HG03565 (cell line): ENCODE measurements around the gene GIPC3.
A peak's percentile ranks its signal among the peaks of the same experiment; 100 is the strongest.
"Not testable (repeated sequence)": the region's sequence is repeated elsewhere in the genome, so short reads cannot be mapped to it uniquely, and the experiment has no call there.

Experiments used
- ATAC-seq: cut with Tn5 transposase; IDR thresholded peaks from one replicate; pipeline ENCODE4 v1.9.1; 2021; ENCODE audit warnings: mild to moderate bottlenecking, moderate library complexity; ENCODE audit not compliant: unreplicated experiment

The GIPC3 gene

DNA sequence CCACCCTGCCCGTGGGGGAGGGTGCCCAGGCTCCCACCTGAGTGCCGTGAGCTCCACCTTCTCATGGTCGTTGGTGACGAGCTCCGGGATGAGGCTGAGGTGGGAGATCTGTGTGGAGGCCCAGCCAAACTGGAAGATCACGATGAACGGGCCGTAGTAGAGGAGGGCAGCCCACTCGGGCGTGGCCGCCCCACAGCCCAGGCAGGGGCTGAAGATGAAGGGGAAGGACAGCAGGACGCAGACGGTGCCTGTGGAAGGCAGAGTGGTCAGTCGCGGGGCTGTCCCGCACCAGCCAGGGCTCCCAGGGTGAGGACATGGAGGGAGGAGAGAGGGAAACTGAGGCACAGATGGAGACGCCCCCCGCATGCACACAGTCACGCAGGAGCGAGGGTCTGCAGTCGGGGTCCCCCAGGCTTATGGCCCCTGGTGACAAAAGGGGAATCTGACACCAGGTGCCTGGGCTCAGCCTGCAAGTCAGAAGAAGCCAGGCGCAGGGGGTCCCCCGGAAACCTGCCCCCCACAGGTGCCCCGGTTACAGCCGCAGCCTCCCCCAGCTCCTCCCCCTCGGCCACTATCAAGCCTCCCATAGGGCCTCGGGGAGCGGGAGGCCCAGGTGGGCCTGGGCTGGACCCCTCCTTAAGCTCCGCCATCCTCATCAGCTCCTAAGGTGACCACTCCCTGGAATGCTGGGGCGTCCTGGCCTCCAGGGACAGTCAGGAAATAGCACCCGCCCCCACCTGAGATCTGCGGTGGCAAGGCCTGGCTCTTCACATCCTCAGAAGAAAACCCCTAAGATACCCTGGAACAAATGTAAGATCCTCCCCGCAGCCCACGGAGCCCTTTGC lies 34.1 kb upstream of the GIPC3 start:
- no peak for ATAC-seq

DNA sequence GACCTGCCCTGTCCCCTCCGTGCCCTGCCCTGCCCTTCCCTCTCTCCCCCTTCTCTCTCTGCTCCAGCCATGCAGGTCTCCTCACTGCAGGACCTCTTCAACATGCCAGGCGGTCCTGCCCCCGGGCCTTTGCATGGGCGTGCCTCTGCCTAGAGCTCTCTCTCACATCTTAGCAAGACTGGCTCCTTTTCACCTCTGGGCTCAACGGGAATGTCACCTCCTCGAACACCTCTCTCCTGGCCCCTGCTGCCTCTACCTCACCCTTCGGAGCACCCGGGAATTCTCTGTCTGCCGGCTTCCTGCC lies 33.5 kb upstream of the GIPC3 start:
- no peak for ATAC-seq

DNA sequence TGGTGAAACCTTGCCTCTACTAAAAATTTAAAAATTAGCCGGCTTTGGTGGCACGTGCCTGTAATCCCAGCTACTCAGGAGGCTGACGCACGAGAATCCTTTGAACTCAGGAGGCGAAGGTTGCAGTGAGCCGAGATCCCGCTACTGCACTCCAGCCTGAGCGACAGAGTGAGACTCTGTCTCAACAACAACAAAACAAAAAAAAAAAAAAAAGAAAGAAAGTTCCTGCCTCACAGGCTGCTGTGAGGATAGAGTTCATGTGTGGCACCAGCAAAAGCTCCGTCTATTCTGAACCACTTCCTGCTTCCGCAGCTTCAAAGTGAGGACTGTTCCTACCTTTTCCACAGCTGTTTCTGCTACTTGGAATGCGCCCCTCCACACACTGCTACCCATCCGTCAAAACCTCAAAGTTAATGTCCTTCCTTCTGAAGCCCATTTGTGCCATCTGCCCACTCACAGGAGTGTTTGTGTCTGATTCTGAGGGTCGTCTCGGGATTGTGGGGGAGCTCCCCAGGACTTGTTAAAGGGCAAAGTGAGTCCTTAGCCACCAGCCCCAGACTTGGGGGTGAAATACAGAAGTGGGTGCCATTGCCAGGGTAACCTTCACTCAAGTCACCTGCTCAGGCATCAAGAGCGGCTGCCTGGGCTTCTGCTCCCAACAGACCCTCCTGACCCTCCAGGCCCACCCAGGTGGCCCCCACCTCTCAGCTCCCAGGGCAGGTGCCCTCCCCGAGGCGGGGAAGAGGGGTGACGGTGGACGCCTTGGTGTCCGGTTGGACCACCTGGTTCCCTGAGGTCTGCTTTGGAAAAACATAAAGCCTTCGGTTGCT lies 30.8 kb upstream of the GIPC3 start:
- no peak for ATAC-seq

DNA sequence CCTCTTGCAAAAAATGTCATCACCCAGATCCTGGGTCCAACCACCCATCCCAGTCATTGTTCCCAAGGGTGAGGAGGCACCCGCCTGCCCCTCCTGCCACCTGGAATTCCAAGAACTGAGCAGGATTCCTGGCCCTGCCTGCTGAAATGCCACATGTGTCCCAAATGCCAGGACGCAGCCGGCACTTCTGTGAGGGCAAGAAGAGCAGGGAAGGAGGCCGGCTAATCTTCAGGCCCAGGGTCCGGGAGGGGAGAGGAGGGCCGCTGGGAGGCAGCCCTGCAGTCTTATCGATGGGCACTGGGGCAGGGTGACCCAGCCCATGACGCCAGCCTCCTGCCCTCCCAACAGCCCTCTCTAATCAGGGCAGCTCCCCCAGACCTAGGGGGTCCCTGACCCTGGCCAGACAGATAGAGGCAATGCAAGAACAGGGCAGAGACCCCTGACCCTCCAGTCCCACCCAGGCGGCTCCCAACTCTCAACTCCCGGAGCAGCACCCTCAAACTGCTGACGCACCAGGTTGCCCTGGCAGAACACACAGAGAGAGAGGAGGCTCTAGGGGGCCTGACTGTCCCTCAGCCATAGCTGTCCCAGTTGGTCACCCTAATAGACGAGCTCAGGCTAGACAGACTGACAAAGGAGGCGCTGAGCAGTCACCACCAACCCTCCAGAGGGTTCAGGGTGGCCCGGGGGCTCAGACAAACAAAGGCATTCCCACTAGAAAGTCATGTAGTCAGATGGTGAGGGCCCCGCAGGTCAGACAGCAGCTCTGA lies 29.4 kb upstream of the GIPC3 start:
- no peak for ATAC-seq

DNA sequence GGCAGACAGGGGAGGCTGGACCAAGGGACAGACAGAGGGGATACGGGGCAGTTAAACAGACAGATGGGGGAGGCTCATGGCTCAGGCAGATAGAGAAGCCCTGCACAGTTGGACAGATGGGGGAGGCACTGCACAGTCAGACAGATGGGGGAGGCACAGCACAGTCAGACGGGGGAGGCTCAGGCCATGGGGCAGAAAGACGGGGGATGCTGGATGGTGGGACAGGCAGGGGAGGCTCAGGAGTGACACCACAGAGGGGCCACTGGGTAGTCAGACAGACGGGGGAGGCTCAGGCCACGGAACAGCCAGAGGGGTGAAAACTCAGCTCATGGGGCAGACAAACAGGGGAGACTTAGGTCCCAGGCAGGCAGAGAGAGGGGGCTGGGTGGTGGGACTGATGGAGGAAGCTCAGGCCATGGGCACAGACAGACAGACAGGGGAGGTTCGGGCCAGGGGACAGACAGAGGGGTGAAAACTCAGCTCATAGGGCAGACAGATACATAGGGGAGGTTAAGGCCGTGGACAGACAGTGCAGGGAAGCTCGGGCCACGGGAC lies 28.8 kb upstream of the GIPC3 start:
- ATAC-seq = no peak

DNA sequence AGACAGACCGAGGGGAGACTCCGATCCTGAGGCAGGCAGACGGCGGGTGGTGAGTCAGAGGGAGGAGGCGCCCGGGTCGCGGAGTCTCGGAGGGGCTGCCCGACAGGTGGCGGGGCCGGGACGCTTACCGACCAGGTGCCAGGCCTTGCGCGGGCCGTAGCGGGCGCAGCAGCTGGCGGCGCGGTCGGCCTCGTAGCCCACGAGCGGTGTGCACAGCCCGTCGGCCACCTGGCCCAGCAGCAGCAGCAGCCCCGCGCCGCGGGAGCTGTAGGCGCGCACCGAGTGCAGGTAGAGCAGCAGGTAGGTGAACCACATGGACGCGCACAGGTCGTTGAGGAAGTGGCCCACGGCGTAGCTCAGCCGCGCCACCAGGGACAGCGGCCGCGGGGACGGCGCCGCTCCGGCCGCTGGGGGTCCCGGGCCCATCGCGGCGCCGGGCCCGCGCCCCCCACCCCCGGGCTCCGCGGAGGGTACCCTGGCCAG lies 28.3 kb upstream of the GIPC3 start:
- no peak for ATAC-seq

DNA sequence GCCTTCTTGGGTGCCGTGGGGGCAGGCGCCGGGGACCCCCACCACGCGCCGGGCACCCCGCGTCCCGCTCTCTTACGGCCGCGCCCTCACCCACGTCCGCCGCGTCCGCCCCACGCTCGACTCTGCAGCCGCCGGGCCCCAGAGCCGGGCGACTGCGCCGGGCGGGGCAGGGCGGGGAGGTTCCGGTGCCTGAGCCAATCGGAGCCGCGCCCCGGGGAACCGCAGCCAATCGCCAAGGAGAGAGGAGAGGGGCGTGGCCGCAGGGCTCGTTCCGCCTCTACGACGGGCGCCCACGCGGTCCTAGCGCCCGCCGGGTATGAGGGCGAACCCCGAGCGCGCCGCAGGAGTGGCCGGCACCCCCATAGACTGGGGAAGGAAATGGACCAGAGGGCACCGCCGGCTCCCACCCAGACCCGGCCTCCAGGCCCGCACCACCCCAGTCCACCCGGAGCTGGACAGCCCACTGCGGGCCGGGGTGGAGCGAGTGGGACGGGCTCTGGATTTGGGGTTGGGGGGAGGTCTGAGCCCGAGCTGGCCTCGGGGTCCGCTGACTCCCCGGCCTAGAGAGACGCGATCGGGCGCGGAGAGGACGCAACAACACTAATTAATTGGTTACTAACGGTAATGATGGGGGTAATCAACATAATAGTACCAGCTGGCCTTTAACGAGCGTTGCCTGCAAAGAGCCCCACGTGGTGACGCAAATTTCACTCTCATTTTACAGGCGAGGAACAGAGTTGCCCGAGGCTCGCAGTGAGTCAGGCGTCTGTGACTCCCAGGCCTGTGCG lies 27.6 kb upstream of the GIPC3 start, which contains the start of gene MFSD12:
TSS of gene MFSD12 (minus strand) at position 126 of the 788 bp plus-strand sequence. CDS start 183 bp downstream, outside the sequence.
- peak; percentile 71 for ATAC-seq

DNA sequence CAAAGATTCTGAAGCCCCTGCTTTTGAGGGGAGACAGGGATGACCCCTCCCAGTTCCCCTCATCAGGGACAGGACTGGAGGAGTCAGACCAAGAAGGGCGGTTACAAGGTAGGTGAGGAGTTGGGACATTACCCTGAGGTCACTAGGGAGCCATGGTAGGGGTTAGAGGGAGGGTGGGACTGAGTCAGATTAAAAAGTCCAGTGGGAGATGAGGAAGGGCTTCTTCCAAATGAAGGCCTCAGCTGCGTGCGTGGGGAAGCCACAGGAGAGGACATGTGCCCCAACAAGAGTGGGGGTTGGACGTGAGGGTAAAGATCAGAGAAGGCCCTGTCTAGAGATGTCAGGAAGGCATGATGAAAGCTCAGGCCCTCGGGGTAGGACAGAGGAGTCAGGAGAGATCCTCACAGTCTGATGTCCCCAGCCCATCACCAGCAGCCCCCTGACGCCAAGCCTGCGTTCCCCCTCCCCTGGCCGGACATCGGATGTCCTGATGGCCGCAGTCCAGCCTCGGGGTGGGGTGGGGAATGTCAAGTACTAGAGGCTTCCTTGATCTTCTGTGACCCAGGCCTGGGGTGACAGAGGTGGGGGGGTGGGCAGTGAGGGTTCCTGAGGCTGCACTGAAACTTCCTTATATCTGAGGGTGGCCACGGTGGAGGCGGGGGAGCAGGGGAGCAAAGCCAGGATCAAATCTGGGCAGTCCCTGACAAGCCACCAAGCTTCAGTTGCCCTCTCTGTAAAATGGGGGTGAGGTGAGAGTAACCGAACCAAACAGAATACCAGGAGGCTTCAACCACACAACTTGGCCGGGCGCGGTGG lies 21.4 kb upstream of the GIPC3 start:
- ATAC-seq = no peak

DNA sequence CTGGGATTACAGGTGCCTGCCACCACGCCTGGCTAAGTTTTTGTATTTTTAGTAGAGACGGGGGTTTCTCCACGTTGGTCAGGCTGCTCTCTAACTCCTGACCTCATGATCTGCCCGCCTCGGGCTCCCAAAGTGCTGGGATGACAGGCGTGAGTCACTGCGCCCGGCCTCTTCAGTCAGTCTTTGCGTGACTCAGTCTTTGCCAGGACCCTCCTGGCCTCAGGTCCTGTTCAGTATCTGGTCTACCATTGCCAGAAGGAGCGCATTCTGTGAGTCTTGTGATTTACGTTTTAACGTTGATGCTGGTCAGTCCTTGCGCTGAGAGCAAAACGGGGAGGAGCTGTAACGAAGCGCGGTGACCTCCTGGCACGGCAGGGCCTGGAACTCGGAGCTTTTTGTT lies 20.1 kb upstream of the GIPC3 start:
- ATAC-seq = no peak

DNA sequence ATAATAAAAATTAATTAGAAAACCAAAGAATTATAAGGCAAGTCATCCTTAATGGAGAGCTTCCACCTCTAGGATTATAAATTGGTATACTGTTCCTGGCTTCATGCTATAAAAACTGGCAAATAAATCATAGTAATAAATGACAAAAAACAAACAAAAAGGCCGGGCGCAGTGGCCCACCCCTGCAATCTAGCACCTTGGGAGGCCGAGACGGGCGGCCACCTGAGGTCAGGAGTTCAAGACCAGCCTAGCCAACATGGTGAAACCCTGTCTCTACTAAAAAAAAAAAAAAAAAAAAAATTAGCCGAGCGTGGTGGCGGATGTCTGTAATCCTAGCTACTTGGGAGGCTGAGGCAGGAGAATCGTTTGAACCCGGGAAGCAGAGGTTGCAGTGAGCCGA lies 15.2 kb upstream of the GIPC3 start:
- ATAC-seq = not testable (repeated sequence)

DNA sequence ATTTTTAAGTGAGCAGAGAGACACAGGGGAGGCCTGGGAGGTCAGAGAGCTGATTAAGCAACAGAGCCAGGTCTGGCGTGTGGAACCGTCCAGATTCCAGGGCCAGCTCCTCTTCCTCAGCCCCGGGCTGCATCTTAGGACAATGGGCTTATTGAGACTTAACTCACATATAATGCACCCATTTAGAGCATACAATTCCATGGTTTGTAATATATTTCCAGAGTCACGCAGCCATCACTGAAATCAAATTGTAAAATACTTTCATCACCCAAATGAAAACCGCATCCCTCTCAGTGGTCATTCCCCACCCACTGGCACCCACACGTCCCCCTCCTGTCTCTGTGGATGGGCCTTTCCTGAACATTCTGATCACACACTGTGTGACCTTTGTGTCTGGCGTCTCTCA lies 14.7 kb upstream of the GIPC3 start:
- ATAC-seq = no peak

DNA sequence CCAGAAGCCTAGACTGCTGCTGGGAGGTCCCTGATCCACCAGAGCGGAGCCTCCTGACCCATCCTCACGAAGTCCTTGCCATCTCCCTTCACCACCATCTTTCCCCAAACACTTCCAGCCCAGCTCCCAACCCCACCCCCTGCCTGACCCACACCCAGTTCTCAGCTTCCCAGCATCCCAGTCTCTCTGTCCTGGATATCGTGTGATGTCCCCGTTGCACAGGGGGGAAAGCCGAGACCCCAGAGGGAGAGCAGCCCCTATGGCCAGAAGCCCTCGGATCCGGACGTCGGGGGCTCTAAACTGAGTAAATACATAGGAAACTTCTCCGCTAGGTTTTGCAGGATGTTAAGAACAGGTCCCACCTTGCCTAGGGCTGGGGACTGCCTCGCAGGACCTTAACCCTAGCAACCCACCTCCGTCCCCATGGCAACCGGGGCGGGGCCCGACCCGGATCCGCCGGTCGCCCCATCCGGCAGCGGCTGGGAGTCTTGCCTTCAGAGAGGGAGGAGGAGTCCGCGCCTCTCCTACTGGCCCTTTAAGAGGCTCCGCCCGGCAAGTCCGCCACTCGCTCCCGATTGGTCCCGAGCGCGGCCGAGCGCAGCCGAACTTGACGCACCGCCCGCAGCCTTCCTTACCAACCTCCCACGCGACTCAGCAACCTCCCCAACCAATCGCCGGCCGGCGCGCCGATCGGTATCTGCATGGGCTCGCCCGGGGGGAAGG lies 13.0 kb upstream of the GIPC3 start:
- peak; percentile 86 for ATAC-seq

DNA sequence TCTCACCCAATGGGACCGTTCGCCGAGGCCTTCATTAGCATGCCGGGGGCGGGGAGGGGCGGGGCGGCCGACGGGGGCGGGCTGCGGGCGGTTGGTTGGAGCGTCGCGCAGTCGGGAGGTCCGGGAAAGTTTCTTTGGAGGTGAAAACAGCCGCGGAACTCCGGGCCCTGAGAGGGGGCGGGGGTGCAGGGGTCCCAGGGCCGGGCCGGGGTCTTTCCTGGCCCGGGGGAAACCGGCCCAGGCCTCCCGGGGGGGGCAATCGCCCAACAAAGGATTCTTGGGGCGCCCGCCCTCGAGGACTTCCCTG lies 12.5 kb upstream of the GIPC3 start, which contains the start of gene HMG20B:
TSS of gene HMG20B (plus strand) at position 90 of the 307 bp plus-strand sequence. CDS start 366 bp downstream, outside the sequence.
- ATAC-seq = no peak

DNA sequence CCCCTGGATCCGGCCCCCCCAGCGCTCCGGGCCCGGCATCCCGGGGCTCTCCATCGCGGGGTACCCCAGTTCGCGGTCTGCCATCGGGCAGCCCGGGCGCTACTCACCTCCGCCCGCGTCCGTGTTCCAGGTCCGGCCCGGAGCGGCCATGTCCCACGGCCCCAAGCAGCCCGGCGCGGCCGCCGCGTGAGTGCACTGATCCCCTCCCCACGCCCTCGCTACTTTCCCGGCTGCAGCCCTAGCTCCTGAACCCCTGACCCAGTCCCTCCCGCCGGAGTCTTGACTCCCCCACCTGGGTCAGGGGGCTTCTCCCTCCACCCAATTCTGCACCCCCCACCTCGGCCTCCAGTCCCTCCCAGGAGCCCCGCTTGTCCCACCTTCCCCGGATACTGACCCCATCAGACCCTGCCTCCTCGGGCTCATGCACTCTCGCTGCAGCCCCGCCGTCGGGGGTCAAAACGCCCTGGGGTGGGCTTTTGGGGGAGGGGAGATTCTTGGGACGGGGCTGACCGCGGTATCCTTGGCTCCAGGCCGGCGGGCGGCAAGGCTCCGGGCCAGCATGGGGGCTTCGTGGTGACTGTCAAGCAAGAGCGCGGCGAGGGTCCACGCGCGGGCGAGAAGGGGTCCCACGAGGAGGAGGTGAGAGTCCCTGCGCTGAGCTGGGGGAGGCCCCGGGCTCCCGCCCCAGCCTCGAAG lies 12.0 kb upstream of the GIPC3 start:
- peak; percentile 5 for ATAC-seq

DNA sequence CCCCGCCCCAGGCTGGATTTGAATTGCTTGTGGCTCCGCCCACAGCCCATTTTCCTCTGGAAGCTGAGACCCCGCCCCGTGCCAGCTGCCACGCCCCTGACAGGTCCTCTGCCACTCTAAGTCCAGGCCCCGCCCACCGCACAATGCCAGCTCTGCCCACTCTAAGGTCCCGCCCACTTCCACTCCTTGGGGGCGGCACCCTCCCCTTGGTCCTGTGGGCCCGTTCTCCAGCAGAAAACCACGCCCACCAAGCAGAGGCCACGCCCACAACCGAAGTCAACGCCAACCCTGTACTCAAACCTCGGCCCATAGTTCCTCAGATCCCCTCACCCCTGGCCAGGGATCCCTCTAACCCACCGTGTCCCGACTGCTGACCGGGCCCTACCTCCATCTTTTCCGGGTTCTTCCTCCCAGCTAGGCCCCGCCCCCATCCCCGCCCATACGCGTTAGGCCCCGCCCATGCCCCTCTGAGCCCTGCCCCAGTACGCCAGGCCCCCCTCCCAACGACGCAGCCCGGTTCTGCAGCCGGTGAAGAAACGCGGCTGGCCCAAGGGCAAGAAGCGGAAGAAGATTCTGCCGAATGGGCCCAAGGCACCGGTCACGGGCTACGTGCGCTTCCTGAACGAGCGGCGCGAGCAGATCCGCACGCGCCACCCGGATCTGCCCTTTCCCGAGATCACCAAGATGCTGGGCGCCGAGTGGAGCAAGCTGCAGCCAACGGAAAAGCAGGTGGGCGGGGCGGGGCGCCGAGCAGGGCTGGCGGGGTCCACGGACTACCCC lies 11.2 kb upstream of the GIPC3 start:
- ATAC-seq = no peak

DNA sequence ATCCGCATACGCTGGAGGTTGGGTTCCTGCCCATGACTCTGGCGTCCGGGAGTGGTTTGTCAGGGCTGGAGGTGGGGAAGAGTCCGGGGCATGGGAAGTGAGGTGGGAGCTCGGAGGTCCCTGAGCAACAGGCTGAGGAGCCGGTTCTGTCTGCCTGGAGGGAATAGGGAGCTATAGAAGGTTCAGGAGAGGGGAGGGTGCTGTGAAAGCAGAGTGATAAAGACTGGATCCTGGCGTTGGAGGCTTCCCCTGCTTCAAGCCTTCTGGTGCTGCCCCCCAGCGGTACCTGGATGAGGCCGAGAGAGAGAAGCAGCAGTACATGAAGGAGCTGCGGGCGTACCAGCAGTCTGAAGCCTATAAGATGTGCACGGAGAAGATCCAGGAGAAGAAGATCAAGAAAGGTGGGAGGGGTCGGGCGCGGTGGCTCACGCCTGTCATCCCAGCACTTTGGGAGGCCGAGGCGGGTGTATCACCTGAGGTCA lies 10.0 kb upstream of the GIPC3 start:
- no peak for ATAC-seq
